Measurements from ENCODE around the gene PHKB. TPM values are rescaled to one million over a fixed set of nuclear protein-coding genes. Genes with fewer than 3 reads are reported as not detected.

PHKB gene
- total and polyA plus RNA-seq, 2 donors (not counting 3 experiments of a cell fraction or from before 2014, with no cell fraction given) = 30.1 to 61.0 TPM

DNA sequence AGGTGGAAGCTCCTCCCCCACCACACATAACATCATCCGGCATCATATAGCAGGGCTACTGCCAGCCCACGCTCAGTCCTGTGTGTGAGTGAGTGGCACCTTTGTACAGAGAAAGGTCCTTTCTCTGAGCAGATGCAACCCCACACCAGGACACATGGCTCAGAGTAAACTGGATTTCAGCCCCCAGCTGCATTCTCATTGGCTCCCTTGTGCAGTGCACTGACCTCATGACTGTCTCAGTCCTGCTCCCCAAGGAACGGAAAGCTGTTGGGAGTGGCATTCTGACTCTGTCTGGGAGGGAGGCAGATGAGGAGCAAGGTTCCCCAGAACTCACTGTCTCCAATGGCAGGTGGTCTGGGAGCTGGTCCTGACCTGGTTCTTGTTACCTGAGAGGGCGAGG, 244.1 kb downstream of the PHKB start:
- Histone ChIP-seq H3K4me1 (ENCODE audit: control insufficient read depth, extremely low read depth, insufficient read depth, low read length) (no peaks in the 10 kb centered on the region), H4K20me1 (replicated peaks; ENCODE audit: control insufficient read depth, extremely low read depth, insufficient read depth, low read length) (no peaks in the 10 kb centered on the region), H3K27ac (ENCODE audit: insufficient read depth, low read depth, low read length) (no peak overlapping the region), H3K4me3 (replicated peaks in 1 of 3; ENCODE audit: insufficient read depth in 1 of 3, low read depth in 1 of 3, low read length in 3 of 3) (no peak overlapping the region), H3K36me3 (ENCODE audit: control insufficient read depth in 2 of 2, extremely low read depth in 1 of 2, insufficient read depth in 2 of 2, low read length in 2 of 2) (no peaks in the 10 kb centered on the region), H3K27me3 (ENCODE audit: control insufficient read depth in 2 of 2, insufficient read depth in 2 of 2, low read length in 2 of 2) (no peaks in the 10 kb centered on the region), H3K9me1 (replicated peaks; ENCODE audit: control insufficient read depth, extremely low read depth, insufficient read depth, low read length) (no peaks in the 10 kb centered on the region), H2AFZ (ENCODE audit: low read depth, low read length) (no peak overlapping the region), H3K9me3 (replicated peaks; ENCODE audit: control insufficient read depth, insufficient read depth, low read length) (no peaks in the 10 kb centered on the region), H3K4me2 (ENCODE audit: insufficient read depth, low read length) (no peak overlapping the region), H3K9ac (replicated peaks; ENCODE audit: extremely low read depth, insufficient read depth, low read length) (no peak overlapping the region), H3K79me2 (ENCODE audit: control insufficient read depth, insufficient read depth, low read length) (no peaks in the 10 kb centered on the region)
- TF ChIP-seq, protein P1, sequence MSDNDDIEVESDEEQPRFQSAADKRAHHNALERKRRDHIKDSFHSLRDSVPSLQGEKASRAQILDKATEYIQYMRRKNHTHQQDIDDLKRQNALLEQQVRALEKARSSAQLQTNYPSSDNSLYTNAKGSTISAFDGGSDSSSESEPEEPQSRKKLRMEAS (IDR thresholded peaks at IDR 0.05; ENCODE audit: insufficient read depth, insufficient read length) = no peak
- TF ChIP-seq POLR2AphosphoS5 (IDR thresholded peaks at IDR 0.05; ENCODE audit: insufficient read depth, low read depth, low read length) = no peak
- no peak for TF ChIP-seq FOS (IDR thresholded peaks at IDR 0.05; ENCODE audit: borderline replicate concordance, insufficient read depth, low read length)
- DNase-seq (ENCODE audit: low read depth, low spot score) (no peak), FAIRE-seq (no peak)
- dilution Hi-C loops (cut with MboI; ENCODE audit: extremely low pct_ligation_motif_present, low sequenced_read_pairs) (no loop called here), intact Hi-C loops (cut with micrococcal nuclease) (loop anchor here (10.0 kb wide), 1 partner anchor 60 kb away; no protein-coding TSS in a partner anchor)
- no TSS peak for BruUV-seq (replicated peaks)
- CTCF ChIA-PET = no interaction called here
- POLR2A ChIA-PET = no interaction called here

DNA sequence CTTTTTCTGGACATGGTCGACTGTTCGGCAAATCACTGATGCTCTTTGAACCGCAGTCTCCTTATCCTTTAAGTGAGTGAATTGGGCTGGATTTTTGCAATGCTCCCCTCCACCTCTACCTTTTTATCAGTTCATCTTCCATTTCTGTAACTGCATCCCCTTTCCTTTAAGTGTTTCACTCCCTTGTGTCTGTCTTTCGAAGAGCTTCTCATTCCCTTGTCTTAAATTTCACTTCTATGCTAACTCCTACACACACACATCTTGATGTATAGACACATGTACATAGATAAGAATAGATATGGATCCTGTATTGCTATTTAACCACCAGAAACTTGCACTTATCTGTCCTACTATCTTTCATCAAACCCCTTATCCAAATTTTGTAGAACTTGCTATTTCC, 250.7 kb downstream of the PHKB start:
- Histone ChIP-seq H4K20me1 (replicated peaks; ENCODE audit: control insufficient read depth, extremely low read depth, insufficient read depth, low read length) (no peaks in the 10 kb centered on the region), H3K9me1 (replicated peaks; ENCODE audit: control insufficient read depth, extremely low read depth, insufficient read depth, low read length) (no peaks in the 10 kb centered on the region), H3K27me3 (ENCODE audit: control insufficient read depth in 2 of 2, insufficient read depth in 2 of 2, low read length in 2 of 2) (no peaks in the 10 kb centered on the region), H3K4me1 (ENCODE audit: control insufficient read depth, extremely low read depth, insufficient read depth, low read length) (peaks cover 14% of the 10 kb centered on the region), H3K36me3 (ENCODE audit: control insufficient read depth in 2 of 2, extremely low read depth in 1 of 2, insufficient read depth in 2 of 2, low read length in 2 of 2) (no peaks in the 10 kb centered on the region), H3K4me2 (ENCODE audit: insufficient read depth, low read length) (no peak overlapping the region), H3K79me2 (ENCODE audit: control insufficient read depth, insufficient read depth, low read length) (no peaks in the 10 kb centered on the region), H3K4me3 (replicated peaks in 1 of 3; ENCODE audit: insufficient read depth in 1 of 3, low read depth in 1 of 3, low read length in 3 of 3) (no peak overlapping the region), H3K9ac (replicated peaks; ENCODE audit: extremely low read depth, insufficient read depth, low read length) (no peak overlapping the region), H3K9me3 (replicated peaks; ENCODE audit: control insufficient read depth, insufficient read depth, low read length) (no peaks in the 10 kb centered on the region), H3K27ac (ENCODE audit: insufficient read depth, low read depth, low read length) (no peak overlapping the region), H2AFZ (ENCODE audit: low read depth, low read length) (no peak overlapping the region)
- TF ChIP-seq GATA2 (IDR thresholded peaks at IDR 0.05; ENCODE audit: insufficient read depth, insufficient read length, low read depth, low read length) = no peak
- TF ChIP-seq MYC (IDR thresholded peaks at IDR 0.05; ENCODE audit: low read depth, low read length) = no peak
- TF ChIP-seq, protein P1 (IDR thresholded peaks at IDR 0.05; ENCODE audit: insufficient read depth, insufficient read length) = no peak
- TF ChIP-seq, protein P2, sequence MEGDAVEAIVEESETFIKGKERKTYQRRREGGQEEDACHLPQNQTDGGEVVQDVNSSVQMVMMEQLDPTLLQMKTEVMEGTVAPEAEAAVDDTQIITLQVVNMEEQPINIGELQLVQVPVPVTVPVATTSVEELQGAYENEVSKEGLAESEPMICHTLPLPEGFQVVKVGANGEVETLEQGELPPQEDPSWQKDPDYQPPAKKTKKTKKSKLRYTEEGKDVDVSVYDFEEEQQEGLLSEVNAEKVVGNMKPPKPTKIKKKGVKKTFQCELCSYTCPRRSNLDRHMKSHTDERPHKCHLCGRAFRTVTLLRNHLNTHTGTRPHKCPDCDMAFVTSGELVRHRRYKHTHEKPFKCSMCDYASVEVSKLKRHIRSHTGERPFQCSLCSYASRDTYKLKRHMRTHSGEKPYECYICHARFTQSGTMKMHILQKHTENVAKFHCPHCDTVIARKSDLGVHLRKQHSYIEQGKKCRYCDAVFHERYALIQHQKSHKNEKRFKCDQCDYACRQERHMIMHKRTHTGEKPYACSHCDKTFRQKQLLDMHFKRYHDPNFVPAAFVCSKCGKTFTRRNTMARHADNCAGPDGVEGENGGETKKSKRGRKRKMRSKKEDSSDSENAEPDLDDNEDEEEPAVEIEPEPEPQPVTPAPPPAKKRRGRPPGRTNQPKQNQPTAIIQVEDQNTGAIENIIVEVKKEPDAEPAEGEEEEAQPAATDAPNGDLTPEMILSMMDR (IDR thresholded peaks at IDR 0.05; ENCODE audit: extremely low read depth in 1 of 2, insufficient read depth in 1 of 2, low read depth in 1 of 2, low read length in 2 of 2) = no peak
- TF ChIP-seq FOS (IDR thresholded peaks at IDR 0.05; ENCODE audit: borderline replicate concordance, insufficient read depth, low read length) = no peak
- no peak for TF ChIP-seq POLR2AphosphoS5 (IDR thresholded peaks at IDR 0.05; ENCODE audit: insufficient read depth, low read depth, low read length)
- TF ChIP-seq JUN (IDR thresholded peaks at IDR 0.05; ENCODE audit: borderline replicate concordance, insufficient read depth, insufficient read length, low read depth) = no peak
- TF ChIP-seq POLR2A (IDR thresholded peaks at IDR 0.05; ENCODE audit: low read depth, low read length) = no peak
- TF ChIP-seq EZH2 (IDR thresholded peaks at IDR 0.05; ENCODE audit: borderline replicate concordance, low read depth, low read length, severe bottlenecking) = no peak
- POLR2A ChIA-PET = no interaction called here
- intact Hi-C loops (cut with micrococcal nuclease) = no loop called here
- DNase-seq (ENCODE audit: low read depth, low spot score) (no peak), FAIRE-seq (no peak)
- no TSS peak for BruUV-seq (replicated peaks)
- dilution Hi-C loops (cut with MboI; ENCODE audit: extremely low pct_ligation_motif_present, low sequenced_read_pairs) = no loop called here
- CTCF ChIA-PET = no interaction called here

Data from endothelial cell of umbilical vein (primary cell).